Measurements from ENCODE around the gene ARHGEF4. TPM values are rescaled to one million over a fixed set of nuclear protein-coding genes. Genes with fewer than 3 reads are reported as not detected.

Gene ARHGEF4
- total and polyA plus RNA-seq, 2 experiments from 2014 or later = 4.6 to 16.6 TPM

- Mint-ChIP-seq H3K4me3 (no peak overlapping the region), H3K9me3 (no peaks in the 10 kb centered on the region), H3K36me3 (ENCODE audit: low read depth) (no peaks in the 10 kb centered on the region), H3K27me3 (ENCODE audit: insufficient read depth, low read depth, poor library complexity) (peaks cover 2% of the 10 kb centered on the region), H3K4me1 (peaks cover 10% of the 10 kb centered on the region; the same call in 2 of the 3 replicates), H3K27ac (no peak overlapping the region)
- no peaks in the 10 kb centered on the region for H3K27me3 ChIP-seq (ENCODE audit: insufficient read depth)
- H3K4me3 ChIP-seq = no peak overlapping the region
- no peak overlapping the region for H3K27ac ChIP-seq (ENCODE audit: low read depth)
- H3K4me2 ChIP-seq = no peak overlapping the region
- H2AFZ ChIP-seq = peak overlapping the region; percentile 67; the same call in 1 of the 2 replicates
- no peaks in the 10 kb centered on the region; the same call in 1 of the 2 replicates for H3K4me1 ChIP-seq (ENCODE audit: insufficient read depth)
- H4K20me1 ChIP-seq (replicated peaks; ENCODE audit: insufficient read depth) = no peaks in the 10 kb centered on the region
- H3K79me2 ChIP-seq (replicated peaks; ENCODE audit: insufficient read depth) = no peaks in the 10 kb centered on the region
- H3K36me3 ChIP-seq (ENCODE audit: insufficient read depth) = no peaks in the 10 kb centered on the region
- DNase-seq (ENCODE audit: low spot score) (no peak), ATAC-seq (no peak)
- H3K9me2 ChIP-seq (ENCODE audit: insufficient read depth) = no peaks in the 10 kb centered on the region
- TF ChIP-seq EZH2 (IDR thresholded peaks at IDR 0.05; ENCODE audit: low read depth, unreplicated experiment) (no peak), JUNB (IDR thresholded peaks at IDR 0.05; ENCODE audit: unreplicated experiment) (no peak), ZNF114 (CRISPR knock-in tag; IDR thresholded peaks at IDR 0.05) (no peak), ZNF331 (CRISPR knock-in tag; IDR thresholded peaks at IDR 0.05; ENCODE audit: low read depth) (no peak)
- no peaks in the 10 kb centered on the region for H3F3A ChIP-seq (replicated peaks; ENCODE audit: low read depth)
These were observed 169.8 kb downstream of the ARHGEF4 start for GRCh38 chr2:131006561-131006960.

DNA sequence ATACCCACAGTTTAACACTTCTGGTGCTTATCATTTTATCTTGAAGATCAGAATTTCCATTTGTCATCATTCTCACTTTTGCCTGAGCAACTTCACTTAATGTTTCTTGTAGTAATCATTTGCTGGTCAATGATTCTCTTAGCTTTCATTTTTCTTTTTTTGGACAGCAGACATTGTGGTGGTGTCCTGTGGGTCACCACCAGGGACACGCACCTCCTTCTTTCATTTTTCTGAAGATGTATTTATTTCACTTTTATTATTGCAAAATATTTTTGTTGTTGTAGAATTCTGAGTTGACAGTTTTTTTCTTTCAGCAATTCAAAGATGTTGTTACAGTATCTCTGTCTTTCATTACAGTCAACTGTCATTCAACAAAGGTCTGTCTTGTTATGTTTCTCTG lies 172.3 kb downstream of the ARHGEF4 start:
- H3K4me1 ChIP-seq (ENCODE audit: insufficient read depth) = no peaks in the 10 kb centered on the region; the same call in 1 of the 2 replicates
- no peak for ATAC-seq
- no peaks in the 10 kb centered on the region for H3K27me3 ChIP-seq (ENCODE audit: insufficient read depth)
- no peak for TF ChIP-seq CREB1 (CRISPR knock-in tag; IDR thresholded peaks at IDR 0.05; ENCODE audit: low read depth)
- TF ChIP-seq, protein P1, sequence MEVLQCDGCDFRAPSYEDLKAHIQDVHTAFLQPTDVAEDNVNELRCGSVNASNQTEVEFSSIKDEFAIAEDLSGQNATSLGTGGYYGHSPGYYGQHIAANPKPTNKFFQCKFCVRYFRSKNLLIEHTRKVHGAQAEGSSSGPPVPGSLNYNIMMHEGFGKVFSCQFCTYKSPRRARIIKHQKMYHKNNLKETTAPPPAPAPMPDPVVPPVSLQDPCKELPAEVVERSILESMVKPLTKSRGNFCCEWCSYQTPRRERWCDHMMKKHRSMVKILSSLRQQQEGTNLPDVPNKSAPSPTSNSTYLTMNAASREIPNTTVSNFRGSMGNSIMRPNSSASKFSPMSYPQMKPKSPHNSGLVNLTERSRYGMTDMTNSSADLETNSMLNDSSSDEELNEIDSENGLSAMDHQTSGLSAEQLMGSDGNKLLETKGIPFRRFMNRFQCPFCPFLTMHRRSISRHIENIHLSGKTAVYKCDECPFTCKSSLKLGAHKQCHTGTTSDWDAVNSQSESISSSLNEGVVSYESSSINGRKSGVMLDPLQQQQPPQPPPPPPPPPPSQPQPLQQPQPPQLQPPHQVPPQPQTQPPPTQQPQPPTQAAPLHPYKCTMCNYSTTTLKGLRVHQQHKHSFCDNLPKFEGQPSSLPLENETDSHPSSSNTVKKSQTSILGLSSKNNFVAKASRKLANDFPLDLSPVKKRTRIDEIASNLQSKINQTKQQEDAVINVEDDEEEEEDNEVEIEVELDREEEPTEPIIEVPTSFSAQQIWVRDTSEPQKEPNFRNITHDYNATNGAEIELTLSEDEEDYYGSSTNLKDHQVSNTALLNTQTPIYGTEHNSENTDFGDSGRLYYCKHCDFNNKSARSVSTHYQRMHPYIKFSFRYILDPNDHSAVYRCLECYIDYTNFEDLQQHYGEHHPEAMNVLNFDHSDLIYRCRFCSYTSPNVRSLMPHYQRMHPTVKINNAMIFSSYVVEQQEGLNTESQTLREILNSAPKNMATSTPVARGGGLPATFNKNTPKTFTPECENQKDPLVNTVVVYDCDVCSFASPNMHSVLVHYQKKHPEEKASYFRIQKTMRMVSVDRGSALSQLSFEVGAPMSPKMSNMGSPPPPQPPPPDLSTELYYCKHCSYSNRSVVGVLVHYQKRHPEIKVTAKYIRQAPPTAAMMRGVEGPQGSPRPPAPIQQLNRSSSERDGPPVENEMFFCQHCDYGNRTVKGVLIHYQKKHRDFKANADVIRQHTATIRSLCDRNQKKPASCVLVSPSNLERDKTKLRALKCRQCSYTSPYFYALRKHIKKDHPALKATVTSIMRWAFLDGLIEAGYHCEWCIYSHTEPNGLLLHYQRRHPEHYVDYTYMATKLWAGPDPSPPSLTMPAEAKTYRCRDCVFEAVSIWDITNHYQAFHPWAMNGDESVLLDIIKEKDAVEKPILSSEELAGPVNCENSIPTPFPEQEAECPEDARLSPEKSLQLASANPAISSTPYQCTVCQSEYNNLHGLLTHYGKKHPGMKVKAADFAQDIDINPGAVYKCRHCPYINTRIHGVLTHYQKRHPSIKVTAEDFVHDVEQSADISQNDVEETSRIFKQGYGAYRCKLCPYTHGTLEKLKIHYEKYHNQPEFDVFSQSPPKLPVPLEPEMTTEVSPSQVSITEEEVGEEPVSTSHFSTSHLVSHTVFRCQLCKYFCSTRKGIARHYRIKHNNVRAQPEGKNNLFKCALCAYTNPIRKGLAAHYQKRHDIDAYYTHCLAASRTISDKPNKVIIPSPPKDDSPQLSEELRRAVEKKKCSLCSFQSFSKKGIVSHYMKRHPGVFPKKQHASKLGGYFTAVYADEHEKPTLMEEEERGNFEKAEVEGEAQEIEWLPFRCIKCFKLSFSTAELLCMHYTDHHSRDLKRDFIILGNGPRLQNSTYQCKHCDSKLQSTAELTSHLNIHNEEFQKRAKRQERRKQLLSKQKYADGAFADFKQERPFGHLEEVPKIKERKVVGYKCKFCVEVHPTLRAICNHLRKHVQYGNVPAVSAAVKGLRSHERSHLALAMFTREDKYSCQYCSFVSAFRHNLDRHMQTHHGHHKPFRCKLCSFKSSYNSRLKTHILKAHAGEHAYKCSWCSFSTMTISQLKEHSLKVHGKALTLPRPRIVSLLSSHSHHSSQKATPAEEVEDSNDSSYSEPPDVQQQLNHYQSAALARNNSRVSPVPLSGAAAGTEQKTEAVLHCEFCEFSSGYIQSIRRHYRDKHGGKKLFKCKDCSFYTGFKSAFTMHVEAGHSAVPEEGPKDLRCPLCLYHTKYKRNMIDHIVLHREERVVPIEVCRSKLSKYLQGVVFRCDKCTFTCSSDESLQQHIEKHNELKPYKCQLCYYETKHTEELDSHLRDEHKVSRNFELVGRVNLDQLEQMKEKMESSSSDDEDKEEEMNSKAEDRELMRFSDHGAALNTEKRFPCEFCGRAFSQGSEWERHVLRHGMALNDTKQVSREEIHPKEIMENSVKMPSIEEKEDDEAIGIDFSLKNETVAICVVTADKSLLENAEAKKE (CRISPR knock-in tag; IDR thresholded peaks at IDR 0.05) = no peak
- TF ChIP-seq, protein P2, sequence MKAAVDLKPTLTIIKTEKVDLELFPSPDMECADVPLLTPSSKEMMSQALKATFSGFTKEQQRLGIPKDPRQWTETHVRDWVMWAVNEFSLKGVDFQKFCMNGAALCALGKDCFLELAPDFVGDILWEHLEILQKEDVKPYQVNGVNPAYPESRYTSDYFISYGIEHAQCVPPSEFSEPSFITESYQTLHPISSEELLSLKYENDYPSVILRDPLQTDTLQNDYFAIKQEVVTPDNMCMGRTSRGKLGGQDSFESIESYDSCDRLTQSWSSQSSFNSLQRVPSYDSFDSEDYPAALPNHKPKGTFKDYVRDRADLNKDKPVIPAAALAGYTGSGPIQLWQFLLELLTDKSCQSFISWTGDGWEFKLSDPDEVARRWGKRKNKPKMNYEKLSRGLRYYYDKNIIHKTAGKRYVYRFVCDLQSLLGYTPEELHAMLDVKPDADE (IDR thresholded peaks at IDR 0.05) = no peak
- TF ChIP-seq ZNF114 (CRISPR knock-in tag; IDR thresholded peaks at IDR 0.05) = no peak
- TF ChIP-seq CTCF (conservative IDR thresholded peaks at IDR 0.05; ENCODE audit: low read depth in 2 of 2) = no peak
- TF ChIP-seq ZNF331 (CRISPR knock-in tag; IDR thresholded peaks at IDR 0.05; ENCODE audit: low read depth) = no peak
- TF ChIP-seq JUNB (IDR thresholded peaks at IDR 0.05; ENCODE audit: unreplicated experiment) = no peak
- TF ChIP-seq EZH2phosphoT487 (IDR thresholded peaks at IDR 0.05; ENCODE audit: unreplicated experiment) = no peak
- TF ChIP-seq NANOG (IDR thresholded peaks at IDR 0.05; ENCODE audit: borderline replicate concordance) = no peak

More for the DNA sequence above, 172.3 kb downstream of the ARHGEF4 start:
- H3K4me3 ChIP-seq = no peak overlapping the region
- no peak for DNase-seq (ENCODE audit: low spot score)
- H3K79me2 ChIP-seq (replicated peaks; ENCODE audit: insufficient read depth) = no peaks in the 10 kb centered on the region
- H3K9me2 ChIP-seq (ENCODE audit: insufficient read depth) = no peaks in the 10 kb centered on the region
- H3K4me1 Mint-ChIP-seq = peaks cover 14% of the 10 kb centered on the region; the same call in 2 of the 3 replicates
- no peaks in the 10 kb centered on the region for H3F3A ChIP-seq (replicated peaks; ENCODE audit: low read depth)
- no peak overlapping the region for H3K27ac Mint-ChIP-seq
- H4K20me1 ChIP-seq (replicated peaks; ENCODE audit: insufficient read depth) = no peaks in the 10 kb centered on the region
- H2AFZ ChIP-seq = no peak overlapping the region
- peaks cover 4% of the 10 kb centered on the region for H3K27me3 Mint-ChIP-seq (ENCODE audit: insufficient read depth, low read depth, poor library complexity)
- H3K4me2 ChIP-seq = no peak overlapping the region
- H3K9me3 Mint-ChIP-seq = no peaks in the 10 kb centered on the region
- no peaks in the 10 kb centered on the region for H3K36me3 ChIP-seq (ENCODE audit: insufficient read depth)
- H3K36me3 Mint-ChIP-seq (ENCODE audit: low read depth) = no peaks in the 10 kb centered on the region
- H3K27ac ChIP-seq (ENCODE audit: low read depth) = no peak overlapping the region
- H3K4me3 Mint-ChIP-seq = no peak overlapping the region

Measured in GM23338 (cell line).